BJ (cell line): ENCODE measurements around the gene DCPS. TPM values are rescaled to one million over a fixed set of nuclear protein-coding genes. Genes with fewer than 3 reads are reported as not detected.

Source experiments
- CTCF ChIA-PET: fragments of 350-600 bp; formaldehyde crosslinking; extraction: SDS; loops from one replicate; lab custom pipeline; 2021; ENCODE audit warnings: antibody characterized with exemption, inconsistent platforms; lab: Yijun Ruan, JAX
- POLR2A ChIA-PET: fragments of 300-600 bp; sonication (Branson Sonifier 250); formaldehyde crosslinking; extraction: SDS; loops from one replicate; lab custom pipeline; 2021; ENCODE audit warnings: antibody characterized with exemption; lab: Charles Lee
- DNase-seq: peaks from one replicate; pipeline ENCODE4 v3.0.0-alpha.2; 2011; ENCODE audit warnings: low read depth
- H3K27me3 ChIP-seq: 2 replicates; pipeline ENCODE4 v1.6.0; 2011; ENCODE audit warnings: low read length; ENCODE audit not compliant: control insufficient read depth, insufficient read depth
- H3K36me3 ChIP-seq: 2 replicates; pipeline ENCODE4 v1.5.1; 2011; ENCODE audit warnings: low read length; ENCODE audit not compliant: control insufficient read depth, insufficient read depth
- H3K4me3 ChIP-seq: 2 replicates; pipeline ENCODE4 v1.5.1; 2011; ENCODE audit warnings: low read depth, mild to moderate bottlenecking, control low read depth, low read length
- polyA plus RNA-seq: library from polyadenylated mRNA; depleted of rRNA; stranded (reverse); fragments of >200 nt; gene quantifications from 2 replicates; pipeline ENCODE4 v1.2.3, GENCODE V29; 2011
- TF ChIP-seq, protein P1 (sequence below): IDR thresholded peaks from 2 replicates; pipeline ENCODE4 v1.5.1; 2011; ENCODE audit warnings: low read depth, mild to moderate bottlenecking, control low read depth, inconsistent platforms, low read length, moderate library complexity; ENCODE audit not compliant: insufficient read depth

Gene DCPS
- polyA plus RNA-seq, 1 experiment, result 23.5 TPM

DNA sequence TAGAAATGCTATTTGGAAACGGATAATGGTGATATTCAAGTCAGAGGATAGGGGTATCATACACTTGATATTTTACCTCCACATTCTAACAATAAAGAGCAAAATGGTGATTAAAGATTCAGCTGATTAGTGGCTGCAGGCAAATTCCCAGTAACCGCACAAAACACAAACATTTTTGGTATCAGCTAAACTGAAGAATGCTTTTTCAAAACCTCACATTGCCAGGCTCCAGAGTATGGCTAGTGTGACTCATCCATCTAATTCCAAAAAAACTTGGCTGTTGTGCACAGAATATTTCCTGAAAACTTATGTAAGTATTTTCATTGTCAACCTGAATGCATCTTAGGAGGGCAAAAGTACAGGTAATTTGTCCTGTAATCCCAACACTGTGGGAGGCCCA, 46.1 kb upstream of the DCPS start:
- H3K36me3 ChIP-seq, result peaks cover 7% of the 10 kb centered on the region
- no peaks in the 10 kb centered on the region for H3K27me3 ChIP-seq
- ChIA-PET POLR2A (no interaction called here), CTCF (interaction anchor here (1.1 kb wide), 1 partner anchor 11 kb away, joined by 3 read pairs; the partner anchor contains the start of genes FOXRED1 and SRPRA)
- TF ChIP-seq, protein P1, sequence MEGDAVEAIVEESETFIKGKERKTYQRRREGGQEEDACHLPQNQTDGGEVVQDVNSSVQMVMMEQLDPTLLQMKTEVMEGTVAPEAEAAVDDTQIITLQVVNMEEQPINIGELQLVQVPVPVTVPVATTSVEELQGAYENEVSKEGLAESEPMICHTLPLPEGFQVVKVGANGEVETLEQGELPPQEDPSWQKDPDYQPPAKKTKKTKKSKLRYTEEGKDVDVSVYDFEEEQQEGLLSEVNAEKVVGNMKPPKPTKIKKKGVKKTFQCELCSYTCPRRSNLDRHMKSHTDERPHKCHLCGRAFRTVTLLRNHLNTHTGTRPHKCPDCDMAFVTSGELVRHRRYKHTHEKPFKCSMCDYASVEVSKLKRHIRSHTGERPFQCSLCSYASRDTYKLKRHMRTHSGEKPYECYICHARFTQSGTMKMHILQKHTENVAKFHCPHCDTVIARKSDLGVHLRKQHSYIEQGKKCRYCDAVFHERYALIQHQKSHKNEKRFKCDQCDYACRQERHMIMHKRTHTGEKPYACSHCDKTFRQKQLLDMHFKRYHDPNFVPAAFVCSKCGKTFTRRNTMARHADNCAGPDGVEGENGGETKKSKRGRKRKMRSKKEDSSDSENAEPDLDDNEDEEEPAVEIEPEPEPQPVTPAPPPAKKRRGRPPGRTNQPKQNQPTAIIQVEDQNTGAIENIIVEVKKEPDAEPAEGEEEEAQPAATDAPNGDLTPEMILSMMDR, result no peak
- H3K4me3 ChIP-seq, result no peak overlapping the region
- peak; percentile 30 for DNase-seq

DNA sequence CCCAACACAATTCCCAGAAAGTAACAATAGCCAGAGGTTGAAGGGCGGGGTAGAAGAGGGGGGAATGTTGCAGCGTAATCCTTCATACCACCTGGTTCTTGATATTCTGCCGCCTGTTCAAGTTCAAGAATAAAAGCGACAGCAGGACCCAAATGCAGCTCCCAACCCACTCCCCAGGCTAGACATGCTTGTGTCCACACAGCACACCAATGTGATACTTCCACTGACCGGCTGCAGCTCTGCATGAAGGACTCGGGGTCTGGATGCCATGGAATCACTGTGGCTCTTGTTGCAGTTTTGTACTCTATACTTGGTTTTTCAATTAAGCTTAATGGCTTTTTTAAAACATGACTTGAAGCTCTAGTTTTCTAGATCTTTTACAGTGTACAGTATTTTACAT, 41.6 kb upstream of the DCPS start:
- CTCF ChIA-PET, result no interaction called here
- H3K36me3 ChIP-seq, result peaks cover 34% of the 10 kb centered on the region
- POLR2A ChIA-PET, result no interaction called here

DNA sequence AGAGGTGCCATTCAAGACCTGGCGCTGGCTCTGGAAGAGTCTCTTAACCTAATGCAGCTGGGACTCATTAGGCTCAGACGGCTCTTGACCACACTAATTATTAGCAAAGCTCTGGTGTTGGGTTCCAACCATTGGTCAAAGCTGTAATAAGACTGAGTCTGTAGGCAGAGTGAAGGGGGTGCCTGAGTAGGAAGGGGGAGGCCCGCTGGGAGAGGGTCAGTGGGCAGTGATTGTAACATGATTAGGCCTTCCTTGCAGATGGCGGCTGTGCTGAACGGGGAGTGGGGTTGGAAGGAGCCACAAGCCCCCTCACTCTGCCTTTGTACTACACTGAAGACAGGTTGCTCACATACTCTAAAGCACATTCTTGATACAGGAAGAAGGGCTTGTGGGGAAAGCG, 40.4 kb upstream of the DCPS start:
- POLR2A ChIA-PET, result no interaction called here
- H3K36me3 ChIP-seq, result peaks cover 34% of the 10 kb centered on the region
- TF ChIP-seq, protein P1, result no peak
- CTCF ChIA-PET, result no interaction called here
- H3K4me3 ChIP-seq, result no peak overlapping the region
- H3K27me3 ChIP-seq, result no peaks in the 10 kb centered on the region
- DNase-seq, result no peak

More for the DNA sequence above, 41.6 kb upstream of the DCPS start:
- DNase-seq, result no peak
- H3K27me3 ChIP-seq, result no peaks in the 10 kb centered on the region
- no peak overlapping the region for H3K4me3 ChIP-seq
- TF ChIP-seq, protein P1, result no peak

DNA sequence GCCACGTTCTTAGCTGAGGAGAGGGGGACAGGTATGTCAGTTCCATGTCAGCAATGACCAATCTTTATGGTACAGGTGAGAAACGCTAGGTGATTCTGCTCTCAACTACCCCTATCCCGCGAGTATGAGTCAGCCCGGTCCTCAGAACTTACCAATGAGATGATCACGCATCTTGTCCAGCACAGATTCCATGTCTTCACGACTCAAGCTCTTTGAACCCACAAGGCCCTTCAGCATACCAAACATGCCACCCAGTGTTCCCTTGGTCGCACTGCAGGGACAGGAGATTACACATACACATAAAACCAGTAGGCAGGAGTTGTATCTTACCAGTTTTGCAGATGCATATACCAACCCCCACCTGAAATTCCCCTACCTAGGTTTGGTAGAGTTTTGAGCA, 38.0 kb upstream of the DCPS start:
- Histone ChIP-seq H3K4me3 (no peak overlapping the region), H3K36me3 (peaks cover 34% of the 10 kb centered on the region), H3K27me3 (no peaks in the 10 kb centered on the region)
- TF ChIP-seq, protein P1, result 0 out of 2 replicates have a peak, but pooled peaks have one; percentile 9
- CTCF ChIA-PET, result no interaction called here
- no peak for DNase-seq
- POLR2A ChIA-PET, result no interaction called here

DNA sequence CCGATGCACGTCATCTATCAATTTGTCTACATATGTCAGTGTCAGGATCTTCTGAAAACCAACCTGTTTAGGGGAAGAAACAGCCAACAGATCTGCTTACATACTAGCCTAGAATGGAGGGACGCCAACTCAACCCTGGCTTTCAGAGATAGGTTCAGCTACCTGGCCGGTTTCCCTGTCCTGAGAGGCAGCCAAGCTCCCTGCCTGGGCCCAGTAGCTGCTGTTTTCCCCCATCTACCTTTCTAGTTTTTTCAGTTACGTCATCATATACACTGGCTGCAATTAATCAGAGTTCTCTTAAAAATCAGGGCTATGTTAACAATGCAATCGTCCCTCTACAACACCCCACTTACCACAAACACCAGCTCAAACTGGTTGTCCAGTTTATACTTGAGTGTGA, 36.2 kb upstream of the DCPS start:
- CTCF ChIA-PET, result no interaction called here

More for the DNA sequence above, 36.2 kb upstream of the DCPS start:
- peak overlapping the region; percentile 94 for H3K4me3 ChIP-seq
- POLR2A ChIA-PET, result no interaction called here
- DNase-seq, result no peak
- TF ChIP-seq, protein P1, result no peak
- H3K36me3 ChIP-seq, result peaks cover 32% of the 10 kb centered on the region
- no peaks in the 10 kb centered on the region for H3K27me3 ChIP-seq
